A549 (cell line): Measurements from ENCODE around the gene CCL3.
"Not testable (repeated sequence)": the region's sequence is repeated elsewhere in the genome, so short reads cannot be mapped to it uniquely, and the experiment has no call there.

Experiments used
- BHLHE40 ChIP-seq: IDR thresholded peaks from 2 replicates; pipeline ENCODE4 v1.6.1; 2012; ENCODE audit warnings: low read depth, low read length, inconsistent platforms
- KDM1A ChIP-seq: fragments of 200-600 bp; sonication (generic); IDR thresholded peaks from 2 replicates; pipeline ENCODE4 v1.6.1; 2016; ENCODE audit warnings: low read depth, mild to moderate bottlenecking
- POLR2A ChIP-seq: IDR thresholded peaks from 2 replicates; pipeline ENCODE4 v1.6.1; 2012; ENCODE audit warnings: mild to moderate bottlenecking, low read length
- RCOR1 ChIP-seq: fragments of 150-350 bp; IDR thresholded peaks from 2 replicates; pipeline ENCODE4 v1.6.1; 2014; ENCODE audit warnings: antibody characterized with exemption, low read length, low read depth
- TF ChIP-seq, protein P1 (sequence below): fragments of >200 bp; sonication (Bioruptor Twin); formaldehyde crosslinking; IDR thresholded peaks from 3 replicates; pipeline ENCODE4 v1.5.1; 2016
- TF ChIP-seq, protein P2 (sequence below): IDR thresholded peaks from 2 replicates; pipeline ENCODE4 v1.6.1; 2012

DNA sequence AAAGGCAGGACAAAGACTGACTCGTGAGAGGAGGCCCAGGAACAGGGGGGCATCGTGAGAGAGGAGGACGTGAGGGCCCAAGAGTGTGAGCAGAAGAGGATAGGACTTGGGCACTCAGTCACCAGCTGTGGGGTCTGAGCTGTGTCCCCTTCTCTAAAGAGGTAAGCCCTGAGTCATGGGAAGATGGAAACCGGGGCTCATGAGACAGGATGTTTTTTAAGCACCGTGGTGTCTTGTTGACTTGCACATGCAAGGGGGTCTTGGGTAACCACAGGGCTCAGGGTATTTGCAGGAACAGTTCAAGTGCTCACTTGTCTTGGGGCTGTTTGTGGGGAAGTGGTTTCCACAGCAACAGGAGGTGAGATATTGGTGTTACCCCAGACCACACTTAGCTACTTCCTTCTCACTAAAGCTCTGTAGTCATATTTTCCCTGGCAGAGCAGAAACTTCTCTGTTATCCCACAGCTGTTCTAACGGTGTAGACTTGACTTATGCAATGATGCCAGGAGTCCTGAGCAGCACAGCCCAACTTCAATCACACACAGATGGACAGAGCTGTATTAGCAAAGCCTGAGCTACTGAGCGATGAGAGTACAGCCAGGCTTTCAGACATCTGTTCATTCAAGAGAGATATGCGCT is 7.3 kb downstream of the CCL3 start:
- TF ChIP-seq BHLHE40, RCOR1, POLR2A, KDM1A: not testable (repeated sequence)
- TF ChIP-seq, protein P1, sequence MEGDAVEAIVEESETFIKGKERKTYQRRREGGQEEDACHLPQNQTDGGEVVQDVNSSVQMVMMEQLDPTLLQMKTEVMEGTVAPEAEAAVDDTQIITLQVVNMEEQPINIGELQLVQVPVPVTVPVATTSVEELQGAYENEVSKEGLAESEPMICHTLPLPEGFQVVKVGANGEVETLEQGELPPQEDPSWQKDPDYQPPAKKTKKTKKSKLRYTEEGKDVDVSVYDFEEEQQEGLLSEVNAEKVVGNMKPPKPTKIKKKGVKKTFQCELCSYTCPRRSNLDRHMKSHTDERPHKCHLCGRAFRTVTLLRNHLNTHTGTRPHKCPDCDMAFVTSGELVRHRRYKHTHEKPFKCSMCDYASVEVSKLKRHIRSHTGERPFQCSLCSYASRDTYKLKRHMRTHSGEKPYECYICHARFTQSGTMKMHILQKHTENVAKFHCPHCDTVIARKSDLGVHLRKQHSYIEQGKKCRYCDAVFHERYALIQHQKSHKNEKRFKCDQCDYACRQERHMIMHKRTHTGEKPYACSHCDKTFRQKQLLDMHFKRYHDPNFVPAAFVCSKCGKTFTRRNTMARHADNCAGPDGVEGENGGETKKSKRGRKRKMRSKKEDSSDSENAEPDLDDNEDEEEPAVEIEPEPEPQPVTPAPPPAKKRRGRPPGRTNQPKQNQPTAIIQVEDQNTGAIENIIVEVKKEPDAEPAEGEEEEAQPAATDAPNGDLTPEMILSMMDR = not testable (repeated sequence)
- TF ChIP-seq, protein P2, sequence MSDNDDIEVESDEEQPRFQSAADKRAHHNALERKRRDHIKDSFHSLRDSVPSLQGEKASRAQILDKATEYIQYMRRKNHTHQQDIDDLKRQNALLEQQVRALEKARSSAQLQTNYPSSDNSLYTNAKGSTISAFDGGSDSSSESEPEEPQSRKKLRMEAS = not testable (repeated sequence)
